AG10803 (cell line): ENCODE measurements around the gene ARPP21.

Experiments
- DNase-seq: peaks from one replicate; pipeline ENCODE4 v3.0.0; 2010; ENCODE audit warnings: low read depth
- H3K4me3 ChIP-seq: 2 replicates; pipeline ENCODE4 v1.5.1; 2011; ENCODE audit warnings: mild to moderate bottlenecking, low read length, control low read depth
- CTCF ChIP-seq: conservative IDR thresholded peaks from 2 replicates; pipeline ENCODE4 v1.5.1; 2011; ENCODE audit warnings: mild to moderate bottlenecking, low read length, control low read depth, inconsistent platforms

Gene ARPP21

GRCh38 chr3:35739964-35740527, 100.7 kb downstream of the ARPP21 start:
- no peak for DNase-seq
- TF ChIP-seq CTCF: no peak
- H3K4me3 ChIP-seq: no peak overlapping the region

- no peak overlapping the region for H3K4me3 ChIP-seq
- TF ChIP-seq CTCF: no peak
- DNase-seq: no peak
Observed at GRCh38 chr3:35743218-35743617, 103.9 kb downstream of the ARPP21 start.

- no peak for DNase-seq
- TF ChIP-seq CTCF: no peak
- H3K4me3 ChIP-seq: no peak overlapping the region
Observed at GRCh38 chr3:35744419-35744818, 105.1 kb downstream of the ARPP21 start.

- no peak for TF ChIP-seq CTCF
- DNase-seq: no peak
- H3K4me3 ChIP-seq: no peak overlapping the region
Observed at GRCh38 chr3:35745351-35745750, 106.0 kb downstream of the ARPP21 start.

GRCh38 chr3:35745802-35746484, 106.6 kb downstream of the ARPP21 start:
- TF ChIP-seq CTCF: no peak

GRCh38 chr3:35746492-35746891, 107.2 kb downstream of the ARPP21 start:
- no peak for DNase-seq
- TF ChIP-seq CTCF: no peak
- no peak overlapping the region for H3K4me3 ChIP-seq

More at GRCh38 chr3:35745802-35746484, 106.6 kb downstream of the ARPP21 start:
- no peak for DNase-seq
- H3K4me3 ChIP-seq: no peak overlapping the region

- no peak overlapping the region for H3K4me3 ChIP-seq
- no peak for TF ChIP-seq CTCF
- no peak for DNase-seq
Observed at GRCh38 chr3:35748144-35748543, 108.8 kb downstream of the ARPP21 start.
